SK-N-SH treated with all-trans-retinoic acid at 6 μM for 48 hours (cell line): Measurements from ENCODE around the gene SLCO1A2.

ENCODE experiments used
- ATAC-seq: fragments of 200-7000 bp; cut with Tn5 transposase; 3 replicates; pipeline ENCODE4 v1.9.1; 2020; ENCODE audit warnings: mild to moderate bottlenecking, moderate library complexity
- ARNTL ChIP-seq: fragments of 450-650 bp; formaldehyde crosslinking; IDR thresholded peaks from 2 replicates; pipeline ENCODE4 v1.5.0; 2020; ENCODE audit warnings: low read depth, mild to moderate bottlenecking, moderate library complexity, borderline replicate concordance
- BACH2 ChIP-seq: fragments of 250-450 bp; sonication (Bioruptor Pico); IDR thresholded peaks from 2 replicates; pipeline ENCODE4 v1.9.0; 2021; ENCODE audit warnings: mild to moderate bottlenecking, borderline replicate concordance
- CREB5 ChIP-seq: fragments of 250-450 bp; sonication (Bioruptor Pico); IDR thresholded peaks from 2 replicates; pipeline ENCODE4 v1.5.1; 2020; ENCODE audit warnings: low read depth, mild to moderate bottlenecking, moderate library complexity
- CSRNP3 ChIP-seq: fragments of 250-450 bp; sonication (Bioruptor Pico); IDR thresholded peaks from 2 replicates; pipeline ENCODE4 v1.5.1; 2021; ENCODE audit warnings: mild to moderate bottlenecking, moderate library complexity
- ESRRG ChIP-seq: fragments of 250-450 bp; sonication (Bioruptor Pico); IDR thresholded peaks from 2 replicates; pipeline ENCODE4 v1.6.1; 2021; ENCODE audit warnings: mild to moderate bottlenecking
- GLIS3 ChIP-seq: fragments of 250-450 bp; sonication (Bioruptor Pico); IDR thresholded peaks from 2 replicates; pipeline ENCODE4 v1.5.0; 2020; ENCODE audit warnings: mild to moderate bottlenecking, moderate library complexity
- POU6F1 ChIP-seq: fragments of 250-450 bp; sonication (Bioruptor Pico); IDR thresholded peaks from 2 replicates; pipeline ENCODE4 v1.8.0; 2021; ENCODE audit warnings: low read depth, mild to moderate bottlenecking, moderate library complexity, borderline replicate concordance
- RARB ChIP-seq: fragments of 250-450 bp; sonication (Bioruptor Pico); IDR thresholded peaks from 2 replicates; pipeline ENCODE4 v1.8.0; 2021; ENCODE audit warnings: mild to moderate bottlenecking, moderate library complexity
- SNAI2 ChIP-seq: fragments of 250-450 bp; sonication (Bioruptor Pico); IDR thresholded peaks from 2 replicates; pipeline ENCODE4 v1.5.0; 2020; ENCODE audit warnings: mild to moderate bottlenecking, moderate library complexity
- TOX ChIP-seq: fragments of 250-450 bp; sonication (Bioruptor Pico); IDR thresholded peaks from 2 replicates; pipeline ENCODE4 v1.8.0; 2021; ENCODE audit warnings: mild to moderate bottlenecking, moderate library complexity, borderline replicate concordance
- TSHZ2 ChIP-seq: fragments of 250-450 bp; sonication (Bioruptor Pico); IDR thresholded peaks from 2 replicates; pipeline ENCODE4 v1.5.0; 2020; ENCODE audit warnings: mild to moderate bottlenecking, moderate library complexity
- ZNF70 ChIP-seq: fragments of 450-650 bp; formaldehyde crosslinking; IDR thresholded peaks from 2 replicates; pipeline ENCODE4 v1.5.0; 2020; ENCODE audit warnings: mild to moderate bottlenecking, moderate library complexity
- ZNF8 ChIP-seq: fragments of 450-650 bp; formaldehyde crosslinking; IDR thresholded peaks from 2 replicates; pipeline ENCODE4 v1.5.0; 2020; ENCODE audit warnings: mild to moderate bottlenecking, moderate library complexity
- TF ChIP-seq, protein P1 (sequence below): fragments of 250-450 bp; sonication (Bioruptor Pico); IDR thresholded peaks from 2 replicates; pipeline ENCODE4 v1.8.0; 2020; ENCODE audit warnings: mild to moderate bottlenecking, moderate library complexity, borderline replicate concordance

Gene SLCO1A2

GRCh38 chr12:21324551-21324950 is 10.2 kb downstream of the SLCO1A2 start (continued):
- TF ChIP-seq, protein P1, sequence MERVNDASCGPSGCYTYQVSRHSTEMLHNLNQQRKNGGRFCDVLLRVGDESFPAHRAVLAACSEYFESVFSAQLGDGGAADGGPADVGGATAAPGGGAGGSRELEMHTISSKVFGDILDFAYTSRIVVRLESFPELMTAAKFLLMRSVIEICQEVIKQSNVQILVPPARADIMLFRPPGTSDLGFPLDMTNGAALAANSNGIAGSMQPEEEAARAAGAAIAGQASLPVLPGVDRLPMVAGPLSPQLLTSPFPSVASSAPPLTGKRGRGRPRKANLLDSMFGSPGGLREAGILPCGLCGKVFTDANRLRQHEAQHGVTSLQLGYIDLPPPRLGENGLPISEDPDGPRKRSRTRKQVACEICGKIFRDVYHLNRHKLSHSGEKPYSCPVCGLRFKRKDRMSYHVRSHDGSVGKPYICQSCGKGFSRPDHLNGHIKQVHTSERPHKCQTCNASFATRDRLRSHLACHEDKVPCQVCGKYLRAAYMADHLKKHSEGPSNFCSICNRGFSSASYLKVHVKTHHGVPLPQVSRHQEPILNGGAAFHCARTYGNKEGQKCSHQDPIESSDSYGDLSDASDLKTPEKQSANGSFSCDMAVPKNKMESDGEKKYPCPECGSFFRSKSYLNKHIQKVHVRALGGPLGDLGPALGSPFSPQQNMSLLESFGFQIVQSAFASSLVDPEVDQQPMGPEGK (CRISPR knock-in tag): no peak
- no peak for TF ChIP-seq ARNTL
- no peak for TF ChIP-seq ZNF70 (CRISPR knock-in tag)
- no peak for TF ChIP-seq ESRRG (CRISPR knock-in tag)
- TF ChIP-seq TOX (CRISPR knock-in tag): no peak

DNA sequence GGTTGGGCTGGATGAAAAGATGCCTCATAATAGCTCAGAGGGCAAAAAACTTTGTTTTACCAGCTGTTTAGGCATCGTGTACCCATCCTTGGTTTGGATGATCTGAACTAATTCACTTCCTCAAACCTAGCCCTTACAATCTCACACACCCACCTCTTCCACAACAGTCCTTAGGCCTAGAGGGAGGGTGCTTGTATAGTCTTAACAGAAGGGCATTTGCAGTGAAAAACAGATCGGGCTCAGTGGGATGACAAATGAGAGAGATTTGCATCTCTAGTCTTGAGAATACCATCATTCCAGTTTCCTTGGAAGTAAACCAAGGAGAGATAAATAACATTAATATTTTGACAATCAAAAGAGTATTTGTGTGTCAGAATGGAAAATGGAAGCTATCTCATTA is 11.0 kb downstream of the SLCO1A2 start:
- TF ChIP-seq TSHZ2 (CRISPR knock-in tag): no peak
- no peak for ATAC-seq

- no peak for ATAC-seq
- no peak for TF ChIP-seq CREB5
- no peak for TF ChIP-seq GLIS3 (CRISPR knock-in tag)
- TF ChIP-seq ZNF8 (CRISPR knock-in tag): no peak
- TF ChIP-seq, protein P1 (CRISPR knock-in tag): no peak
- no peak for TF ChIP-seq TSHZ2 (CRISPR knock-in tag)
- no peak for TF ChIP-seq CSRNP3 (CRISPR knock-in tag)
- TF ChIP-seq RARB (CRISPR knock-in tag): no peak
- TF ChIP-seq TOX (CRISPR knock-in tag): no peak
- no peak for TF ChIP-seq ZNF70 (CRISPR knock-in tag)
- TF ChIP-seq BACH2 (CRISPR knock-in tag): no peak
- TF ChIP-seq POU6F1 (CRISPR knock-in tag): no peak
- no peak for TF ChIP-seq SNAI2 (CRISPR knock-in tag)
Observed at GRCh38 chr12:21308785-21309184, 25.9 kb downstream of the SLCO1A2 start.
